HEK293 (cell line): ENCODE results near the gene LGALS7.

Experiments used
- CTCF ChIA-PET: fragments of 350-600 bp; formaldehyde crosslinking; extraction: SDS; loops from one replicate; lab custom pipeline; 2021; ENCODE audit warnings: antibody characterized with exemption; lab: Yijun Ruan, JAX
- POLR2A ChIA-PET: fragments of 300-600 bp; formaldehyde crosslinking; extraction: SDS; loops from one replicate; lab custom pipeline; 2020; ENCODE audit warnings: antibody characterized with exemption, inconsistent platforms; lab: Yijun Ruan, JAX
- H3K27ac ChIP-seq: fragments of 200-500 bp; sonication (Bioruptor generic); 2 replicates; pipeline ENCODE4 v1.5.1; 2014; ENCODE audit warnings: low read depth, low read length, control low read depth, inconsistent platforms; ENCODE audit errors: extremely low read depth
- H3K36me3 ChIP-seq, 2 experiments: fragments of 200-500 bp in 1 of 2; sonication (Bioruptor generic) in 1 of 2; 1 replicate in 1 of 2; 2 replicates in 1 of 2; pipeline ENCODE4 v1.5.1; 2014 to 2017; ENCODE audit warnings: inconsistent platforms in 2 of 2, low read length in 2 of 2; ENCODE audit not compliant: control insufficient read depth in 2 of 2, insufficient read depth in 1 of 2
- H3K4me1 ChIP-seq: fragments of 200-500 bp; sonication (Bioruptor generic); 2 replicates; pipeline ENCODE4 v1.5.1; 2014; ENCODE audit warnings: mild to moderate bottlenecking, low read length, inconsistent platforms; ENCODE audit not compliant: control insufficient read depth, insufficient read depth
- H3K4me3 ChIP-seq: 2 replicates; pipeline ENCODE4 v1.5.1; 2011; ENCODE audit warnings: low read depth, mild to moderate bottlenecking, control low read depth, low read length, moderate library complexity
- H3K9me3 ChIP-seq: fragments of 200-500 bp; sonication (Bioruptor generic); 2 replicates; pipeline ENCODE4 v1.5.1; 2014; ENCODE audit warnings: low read depth, low read length, inconsistent platforms; ENCODE audit not compliant: control insufficient read depth, insufficient read depth
- BCL11B ChIP-seq: fragments of 450-650 bp; formaldehyde crosslinking; IDR thresholded peaks from 2 replicates; pipeline ENCODE4 v1.5.1; 2016; ENCODE audit warnings: low read depth, missing biosample characterization, missing genetic modification characterization
- GLI4 ChIP-seq: fragments of 450-650 bp; formaldehyde crosslinking; IDR thresholded peaks from 2 replicates; pipeline ENCODE4 v1.5.1; 2016; ENCODE audit warnings: missing biosample characterization, missing genetic modification characterization
- GLIS2 ChIP-seq: fragments of 450-650 bp; formaldehyde crosslinking; IDR thresholded peaks from 2 replicates; pipeline ENCODE4 v1.5.1; 2016; ENCODE audit warnings: missing biosample characterization, missing genetic modification characterization
- HIC1 ChIP-seq: fragments of 450-650 bp; formaldehyde crosslinking; IDR thresholded peaks from 2 replicates; pipeline ENCODE4 v1.5.1; 2016; ENCODE audit warnings: missing biosample characterization, missing genetic modification characterization
- OVOL3 ChIP-seq: fragments of 450-650 bp; formaldehyde crosslinking; IDR thresholded peaks from 2 replicates; pipeline ENCODE4 v1.5.1; 2016; ENCODE audit warnings: missing biosample characterization, missing genetic modification characterization
- PRDM6 ChIP-seq: fragments of 450-650 bp; formaldehyde crosslinking; IDR thresholded peaks from 2 replicates; pipeline ENCODE4 v1.5.1; 2017; ENCODE audit warnings: missing biosample characterization, missing genetic modification characterization
- ZBTB7A ChIP-seq: fragments of 450-650 bp; formaldehyde crosslinking; IDR thresholded peaks from 2 replicates; pipeline ENCODE4 v1.5.1; 2016; ENCODE audit warnings: low read depth, missing biosample characterization, missing genetic modification characterization
- ZFHX2 ChIP-seq: fragments of 450-650 bp; formaldehyde crosslinking; conservative IDR thresholded peaks from 2 replicates; pipeline ENCODE4 v1.5.1; 2016; ENCODE audit warnings: missing biosample characterization, missing genetic modification characterization
- ZNF121 ChIP-seq: fragments of 450-650 bp; formaldehyde crosslinking; IDR thresholded peaks from 2 replicates; pipeline ENCODE4 v1.5.1; 2016; ENCODE audit warnings: missing biosample characterization, missing genetic modification characterization
- ZNF148 ChIP-seq: fragments of 450-650 bp; formaldehyde crosslinking; IDR thresholded peaks from 2 replicates; pipeline ENCODE4 v1.5.0; 2017; ENCODE audit warnings: missing biosample characterization, missing genetic modification characterization, borderline replicate concordance
- ZNF335 ChIP-seq: fragments of 450-650 bp; formaldehyde crosslinking; conservative IDR thresholded peaks from 2 replicates; pipeline ENCODE4 v1.5.1; 2016; ENCODE audit warnings: missing biosample characterization, missing genetic modification characterization
- ZNF449 ChIP-seq: fragments of 450-650 bp; formaldehyde crosslinking; IDR thresholded peaks from 2 replicates; pipeline ENCODE4 v1.5.1; 2017; ENCODE audit warnings: missing biosample characterization, mild to moderate bottlenecking, missing genetic modification characterization, moderate library complexity
- ZNF473 ChIP-seq: fragments of 450-650 bp; formaldehyde crosslinking; IDR thresholded peaks from 2 replicates; pipeline ENCODE4 v1.5.1; 2017; ENCODE audit warnings: missing biosample characterization, missing genetic modification characterization
- ZNF600 ChIP-seq: fragments of 450-650 bp; formaldehyde crosslinking; IDR thresholded peaks from 2 replicates; pipeline ENCODE4 v1.5.1; 2016; ENCODE audit warnings: missing biosample characterization, missing genetic modification characterization
- ZNF621 ChIP-seq: fragments of 450-650 bp; formaldehyde crosslinking; IDR thresholded peaks from 2 replicates; pipeline ENCODE4 v1.5.1; 2017; ENCODE audit warnings: missing biosample characterization, missing genetic modification characterization
- ZSCAN23 ChIP-seq: fragments of 450-650 bp; formaldehyde crosslinking; IDR thresholded peaks from 2 replicates; pipeline ENCODE4 v1.5.1; 2016; ENCODE audit warnings: missing biosample characterization, missing genetic modification characterization
- ZSCAN5A ChIP-seq: fragments of 450-650 bp; formaldehyde crosslinking; IDR thresholded peaks from 2 replicates; pipeline ENCODE4 v1.5.1; 2016; ENCODE audit warnings: missing biosample characterization, missing genetic modification characterization

Gene LGALS7

DNA sequence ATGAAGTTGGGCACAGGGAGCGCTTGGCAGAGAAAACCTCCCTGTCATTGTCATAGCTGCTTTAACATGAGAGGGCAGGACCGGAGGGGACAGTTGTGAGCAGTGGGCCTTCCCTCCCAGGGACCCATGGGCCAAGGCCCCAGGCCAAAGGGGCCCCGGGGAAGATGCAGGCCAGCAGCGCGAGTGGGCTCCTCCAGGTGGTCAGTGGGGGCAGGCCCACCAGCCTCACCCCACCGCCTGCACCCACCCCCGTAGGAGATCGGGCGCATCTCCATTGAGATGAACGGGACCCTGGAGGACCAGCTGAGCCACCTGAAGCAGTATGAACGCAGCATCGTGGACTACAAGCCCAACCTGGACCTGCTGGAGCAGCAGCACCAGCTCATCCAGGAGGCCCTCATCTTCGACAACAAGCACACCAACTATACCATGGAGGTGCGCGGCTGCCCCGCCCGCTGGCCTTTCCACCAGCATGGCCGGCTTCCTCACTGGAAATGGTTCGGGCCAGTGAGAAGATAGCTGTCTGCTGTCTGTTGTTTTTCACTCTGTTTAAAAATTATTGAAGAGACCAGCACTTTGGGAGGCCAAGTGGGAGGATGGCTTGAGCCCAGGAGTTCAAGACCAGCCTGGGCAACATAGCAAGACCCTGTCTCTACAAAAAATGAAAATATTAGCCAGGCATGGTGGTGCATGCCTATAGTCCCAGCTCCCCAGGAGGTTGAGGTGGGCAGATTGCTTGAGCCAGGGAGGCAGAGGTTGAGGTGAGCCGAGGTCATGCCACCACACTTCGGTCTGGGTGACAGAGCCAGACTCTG lies 47.6 kb downstream of the LGALS7 start:
- Histone ChIP-seq H3K4me1 (no peaks in the 10 kb centered on the region), H3K36me3 (peaks cover 78 to 89% of the 10 kb centered on the region in 2 experiments), H3K4me3 (no peak overlapping the region), H3K9me3 (no peaks in the 10 kb centered on the region), H3K27ac (0 out of 2 replicates have a peak overlapping the region, but pooled peaks have one; percentile 31)
- TF ChIP-seq ZNF473 (tag by site-specific recombination) (0 out of 2 replicates have a peak, but pooled peaks have one; percentile 2), PRDM6 (tag by site-specific recombination) (no peak), GLIS2 (tag by site-specific recombination) (peak; percentile 54), ZNF621 (no peak), ZNF449 (tag by site-specific recombination) (peak; percentile 37; the same call in 1 of the 2 replicates), ZNF121 (tag by site-specific recombination) (peak; percentile 97), HIC1 (tag by site-specific recombination) (peak; percentile 31; the same call in 1 of the 2 replicates), ZNF148 (tag by site-specific recombination) (no peak), BCL11B (0 out of 2 replicates have a peak, but pooled peaks have one; percentile 4)
- CTCF ChIA-PET, result interaction anchor here (0.5 to 1.2 kb wide), 11 partner anchors 9 to 1396 kb away, joined by 3 to 6 read pairs (median 4); partner anchors contain the start of genes MRPS12 and SARS2
- POLR2A ChIA-PET, result interaction anchor here (0.7 to 6.2 kb wide), 7 partner anchors 9 to 205 kb away, joined by 4 to 46 read pairs (median 5); partner anchors contain the start of genes ACTN4, MRPS12 and SARS2

DNA sequence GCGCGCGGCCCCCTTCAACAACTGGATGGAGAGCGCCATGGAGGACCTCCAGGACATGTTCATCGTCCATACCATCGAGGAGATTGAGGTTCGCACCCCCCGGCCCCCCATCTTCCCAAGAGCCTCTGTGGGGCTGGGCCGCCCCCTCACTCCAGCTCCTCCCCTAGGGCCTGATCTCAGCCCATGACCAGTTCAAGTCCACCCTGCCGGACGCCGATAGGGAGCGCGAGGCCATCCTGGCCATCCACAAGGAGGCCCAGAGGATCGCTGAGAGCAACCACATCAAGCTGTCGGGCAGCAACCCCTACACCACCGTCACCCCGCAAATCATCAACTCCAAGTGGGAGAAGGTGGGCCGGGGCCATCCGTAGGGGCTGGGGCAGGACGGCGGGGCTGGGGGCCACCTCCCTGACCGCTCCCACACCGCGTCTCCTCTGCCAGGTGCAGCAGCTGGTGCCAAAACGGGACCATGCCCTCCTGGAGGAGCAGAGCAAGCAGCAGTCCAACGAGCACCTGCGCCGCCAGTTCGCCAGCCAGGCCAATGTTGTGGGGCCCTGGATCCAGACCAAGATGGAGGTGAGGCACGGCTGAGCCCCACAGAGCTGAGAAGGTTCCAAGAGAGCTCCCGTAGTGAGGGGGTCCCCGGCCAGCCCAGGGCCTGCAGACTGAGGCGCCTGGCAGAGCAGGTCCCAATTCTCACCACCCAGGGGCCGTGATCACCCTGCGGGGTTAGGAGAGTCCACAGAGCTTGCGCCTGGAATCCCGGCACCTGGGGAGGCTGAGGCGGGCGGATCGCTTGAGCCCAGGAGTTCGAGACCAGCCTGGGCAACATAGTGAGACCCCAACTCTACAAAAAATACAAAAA lies 49.1 kb downstream of the LGALS7 start:
- Histone ChIP-seq H3K9me3 (no peaks in the 10 kb centered on the region), H3K27ac (no peak overlapping the region), H3K4me3 (no peak overlapping the region), H3K4me1 (no peaks in the 10 kb centered on the region), H3K36me3 (peaks cover 79 to 98% of the 10 kb centered on the region in 2 experiments)
- ChIA-PET CTCF (interaction anchor here (0.6 to 2.0 kb wide), 8 partner anchors 24 to 388 kb away, joined by 3 to 10 read pairs (median 3); partner anchors contain the start of genes CATSPERG, MRPS12 and SARS2), POLR2A (interaction anchor here (1.2 to 6.2 kb wide), 3 partner anchors 9 to 76 kb away, joined by 3 to 46 read pairs (median 5); partner anchors contain the start of gene ACTN4)
- TF ChIP-seq ZNF121 (tag by site-specific recombination) (peak; percentile 98), ZNF335 (tag by site-specific recombination) (no peak), ZNF600 (peak; percentile 61; the same call in 1 of the 2 replicates), ZFHX2 (tag by site-specific recombination) (peak; percentile 55; the same call in 1 of the 2 replicates), ZSCAN5A (no peak), ZBTB7A (no peak), ZSCAN23 (tag by site-specific recombination) (no peak), OVOL3 (tag by site-specific recombination) (no peak), GLI4 (tag by site-specific recombination) (no peak), ZNF621 (no peak)
